GM23338 (cell line): ENCODE measurements around the gene TMEM135. TPM values are rescaled to one million over a fixed set of nuclear protein-coding genes. Genes with fewer than 3 reads are reported as not detected.

ENCODE experiments used
- ATAC-seq: fragments of 200-7000 bp; cut with Tn5 transposase; 3 replicates; pipeline ENCODE4 v1.9.1; 2020
- DNase-seq: peaks from one replicate; pipeline ENCODE4 v3.0.0-alpha.2; 2015; ENCODE audit warnings: low spot score
- H2AFZ ChIP-seq: fragments of 200-600 bp; sonication (generic); 2 replicates; pipeline ENCODE4 v1.8.0; 2016; ENCODE audit warnings: antibody characterized with exemption, mild to moderate bottlenecking, moderate library complexity
- H3F3A ChIP-seq: fragments of 200-600 bp; sonication (generic); replicated peaks from 2 replicates; pipeline ENCODE4 v1.8.0; 2017; ENCODE audit warnings: antibody characterized with exemption, mixed run types, low read depth
- H3K27ac ChIP-seq: fragments of 200-600 bp; sonication (generic); 2 replicates; pipeline ENCODE4 v1.6.1; 2016; ENCODE audit warnings: low read depth
- H3K27me3 ChIP-seq: fragments of 200-600 bp; sonication (generic); 2 replicates; pipeline ENCODE4 v1.8.0; 2016; ENCODE audit warnings: mild to moderate bottlenecking, mixed run types, moderate library complexity; ENCODE audit not compliant: insufficient read depth
- H3K36me3 ChIP-seq: fragments of 200-600 bp; sonication (generic); 2 replicates; pipeline ENCODE4 v1.8.0; 2016; ENCODE audit warnings: mild to moderate bottlenecking; ENCODE audit not compliant: insufficient read depth
- H3K4me1 ChIP-seq: fragments of 200-600 bp; sonication (generic); 2 replicates; pipeline ENCODE4 v1.8.0; 2016; ENCODE audit warnings: mild to moderate bottlenecking, moderate library complexity; ENCODE audit not compliant: insufficient read depth
- H3K4me2 ChIP-seq: fragments of 200-600 bp; sonication (generic); 2 replicates; pipeline ENCODE4 v1.7.1; 2017; ENCODE audit warnings: mixed run types
- H3K4me3 ChIP-seq: fragments of 200-600 bp; sonication (generic); 2 replicates; pipeline ENCODE4 v1.6.1; 2016; ENCODE audit warnings: mixed run types
- H3K79me2 ChIP-seq: fragments of 200-600 bp; sonication (generic); replicated peaks from 2 replicates; pipeline ENCODE4 v1.8.0; 2017; ENCODE audit warnings: mild to moderate bottlenecking; ENCODE audit not compliant: insufficient read depth
- H3K9me2 ChIP-seq: fragments of 200-600 bp; sonication (generic); 2 replicates; pipeline ENCODE4 v1.8.0; 2017; ENCODE audit not compliant: insufficient read depth
- H4K20me1 ChIP-seq: fragments of 200-600 bp; sonication (generic); replicated peaks from 2 replicates; pipeline ENCODE4 v1.8.0; 2017; ENCODE audit warnings: mild to moderate bottlenecking; ENCODE audit not compliant: insufficient read depth
- H3K27ac Mint-ChIP-seq: 2 replicates; pipeline ENCODE4 v1.8.0; 2020; ENCODE audit warnings: inconsistent platforms, mild to moderate bottlenecking, moderate library complexity, mixed read lengths
- H3K27me3 Mint-ChIP-seq: 3 replicates; pipeline ENCODE4 v1.8.0; 2022; ENCODE audit warnings: low read depth, mild to moderate bottlenecking, moderate library complexity, mixed read lengths, inconsistent platforms; ENCODE audit not compliant: insufficient read depth, poor library complexity
- H3K36me3 Mint-ChIP-seq: 3 replicates; pipeline ENCODE4 v1.8.0; 2021; ENCODE audit warnings: low read depth, mild to moderate bottlenecking, inconsistent platforms, moderate library complexity, mixed read lengths
- H3K4me1 Mint-ChIP-seq: 3 replicates; pipeline ENCODE4 v1.8.0; 2020; ENCODE audit warnings: mild to moderate bottlenecking, inconsistent platforms, mixed read lengths
- H3K4me3 Mint-ChIP-seq: 3 replicates; pipeline ENCODE4 v1.8.0; 2021; ENCODE audit warnings: moderate library complexity, mild to moderate bottlenecking, inconsistent platforms, mixed read lengths
- H3K9me3 Mint-ChIP-seq: 3 replicates; pipeline ENCODE4 v1.8.0; 2020; ENCODE audit warnings: moderate library complexity, mild to moderate bottlenecking, inconsistent platforms, mixed read lengths
- CREB1 ChIP-seq: fragments of 250-450 bp; sonication (Bioruptor Pico); IDR thresholded peaks from 2 replicates; pipeline ENCODE4 v1.5.0; 2020; ENCODE audit warnings: low read depth, mild to moderate bottlenecking, moderate library complexity
- EZH2 ChIP-seq: fragments of 200-600 bp; sonication (generic); IDR thresholded peaks from one replicate; pipeline ENCODE4 v1.8.0; 2017; ENCODE audit warnings: antibody characterized with exemption, mild to moderate bottlenecking, low read depth; ENCODE audit not compliant: unreplicated experiment
- JUNB ChIP-seq: IDR thresholded peaks from one replicate; pipeline ENCODE4 v1.6.1; 2016; ENCODE audit warnings: antibody characterized with exemption; ENCODE audit not compliant: unreplicated experiment
- NANOG ChIP-seq: IDR thresholded peaks from 2 replicates; pipeline ENCODE4 v1.6.1; 2016; ENCODE audit warnings: antibody characterized with exemption, borderline replicate concordance
- STAT1 ChIP-seq: IDR thresholded peaks from one replicate; pipeline ENCODE4 v1.6.1; 2016; ENCODE audit warnings: antibody characterized with exemption; ENCODE audit not compliant: unreplicated experiment
- ZNF331 ChIP-seq: fragments of 250-450 bp; sonication (Bioruptor Pico); IDR thresholded peaks from 2 replicates; pipeline ENCODE4 v1.5.0; 2020; ENCODE audit warnings: low read depth, mild to moderate bottlenecking, moderate library complexity
- polyA plus RNA-seq: library from polyadenylated mRNA; unstranded; fragments of >200 nt; fragmentation: Nextera tagmentation; extraction: Ambion mirVana; gene quantifications from 2 replicates; pipeline ENCODE4 v1.2.1, GENCODE V29; 2016
- total RNA-seq: library from RNA; depleted of rRNA; stranded (reverse); fragments of >200 nt; shearing (Covaris generic); gene quantifications from 2 replicates; pipeline ENCODE4 v1.2.3, GENCODE V29; 2014
- TF ChIP-seq, protein P1 (sequence below), 2 experiments: fragments of 200-600 bp in 1 of 2; sonication (generic) in 1 of 2; conservative IDR thresholded peaks; 2 replicates each; pipeline versions ENCODE4 v1.5.1 to v1.6.1; 2016 to 2017; ENCODE audit warnings: antibody characterized with exemption in 2 of 2, low read depth in 2 of 2, mild to moderate bottlenecking in 2 of 2, moderate library complexity in 1 of 2
- TF ChIP-seq, protein P2 (sequence below): IDR thresholded peaks from one replicate; pipeline ENCODE4 v1.6.1; 2018; ENCODE audit warnings: antibody characterized with exemption; ENCODE audit not compliant: unreplicated experiment
- TF ChIP-seq, protein P3 (sequence below): fragments of 250-450 bp; sonication (Bioruptor Pico); IDR thresholded peaks from 2 replicates; pipeline ENCODE4 v1.5.0; 2020; ENCODE audit warnings: mild to moderate bottlenecking, moderate library complexity

TMEM135 gene
- total and polyA plus RNA-seq, 2 experiments from 2014 or later = 23.4 to 49.9 TPM

DNA sequence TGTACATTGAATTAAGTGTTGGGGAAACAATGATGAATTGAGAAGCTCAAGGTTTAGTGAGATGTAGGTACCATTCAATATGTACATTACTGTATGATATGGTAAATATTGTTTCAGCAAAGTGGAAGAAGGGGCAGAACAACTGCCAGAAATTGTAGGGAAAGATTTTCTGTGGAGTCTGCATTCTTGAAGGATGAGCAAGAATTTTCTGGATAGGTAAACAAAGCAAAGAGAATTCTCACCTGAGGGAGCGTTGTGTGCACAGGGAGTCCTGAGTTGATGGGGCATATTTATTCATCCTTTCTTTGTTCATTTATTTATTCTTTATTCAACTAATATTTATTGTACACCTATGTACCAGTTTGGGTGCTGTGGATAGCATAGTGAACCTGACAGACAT, 83.2 kb downstream of the TMEM135 start:
- Mint-ChIP-seq H3K4me1 (peaks cover 10% of the 10 kb centered on the region), H3K36me3 (no peaks in the 10 kb centered on the region), H3K27ac (no peak overlapping the region), H3K4me3 (no peak overlapping the region), H3K27me3 (peaks cover 4% of the 10 kb centered on the region), H3K9me3 (no peaks in the 10 kb centered on the region)
- no peak overlapping the region for H3K4me3 ChIP-seq
- no peaks in the 10 kb centered on the region for H4K20me1 ChIP-seq
- H3K36me3 ChIP-seq = no peaks in the 10 kb centered on the region
- no peak for ATAC-seq
- no peaks in the 10 kb centered on the region for H3K27me3 ChIP-seq
- H3K4me1 ChIP-seq = peaks cover 6% of the 10 kb centered on the region; the same call in 1 of the 2 replicates
- H3K4me2 ChIP-seq = no peak overlapping the region
- H2AFZ ChIP-seq = no peak overlapping the region
- DNase-seq = no peak
- no peak overlapping the region for H3K27ac ChIP-seq
- H3K79me2 ChIP-seq = peaks cover 9% of the 10 kb centered on the region; the same call in 1 of the 2 replicates
- no peaks in the 10 kb centered on the region for H3K9me2 ChIP-seq
- TF ChIP-seq ZNF331 (CRISPR knock-in tag) (no peak), JUNB (no peak), STAT1 (no peak), CREB1 (no peak), NANOG (no peak), EZH2 (no peak)
- TF ChIP-seq, protein P1, sequence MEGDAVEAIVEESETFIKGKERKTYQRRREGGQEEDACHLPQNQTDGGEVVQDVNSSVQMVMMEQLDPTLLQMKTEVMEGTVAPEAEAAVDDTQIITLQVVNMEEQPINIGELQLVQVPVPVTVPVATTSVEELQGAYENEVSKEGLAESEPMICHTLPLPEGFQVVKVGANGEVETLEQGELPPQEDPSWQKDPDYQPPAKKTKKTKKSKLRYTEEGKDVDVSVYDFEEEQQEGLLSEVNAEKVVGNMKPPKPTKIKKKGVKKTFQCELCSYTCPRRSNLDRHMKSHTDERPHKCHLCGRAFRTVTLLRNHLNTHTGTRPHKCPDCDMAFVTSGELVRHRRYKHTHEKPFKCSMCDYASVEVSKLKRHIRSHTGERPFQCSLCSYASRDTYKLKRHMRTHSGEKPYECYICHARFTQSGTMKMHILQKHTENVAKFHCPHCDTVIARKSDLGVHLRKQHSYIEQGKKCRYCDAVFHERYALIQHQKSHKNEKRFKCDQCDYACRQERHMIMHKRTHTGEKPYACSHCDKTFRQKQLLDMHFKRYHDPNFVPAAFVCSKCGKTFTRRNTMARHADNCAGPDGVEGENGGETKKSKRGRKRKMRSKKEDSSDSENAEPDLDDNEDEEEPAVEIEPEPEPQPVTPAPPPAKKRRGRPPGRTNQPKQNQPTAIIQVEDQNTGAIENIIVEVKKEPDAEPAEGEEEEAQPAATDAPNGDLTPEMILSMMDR (conservative IDR thresholded peaks at IDR 0.05; ENCODE audit: low read depth in 2 of 2) = no peak
- TF ChIP-seq, protein P2, sequence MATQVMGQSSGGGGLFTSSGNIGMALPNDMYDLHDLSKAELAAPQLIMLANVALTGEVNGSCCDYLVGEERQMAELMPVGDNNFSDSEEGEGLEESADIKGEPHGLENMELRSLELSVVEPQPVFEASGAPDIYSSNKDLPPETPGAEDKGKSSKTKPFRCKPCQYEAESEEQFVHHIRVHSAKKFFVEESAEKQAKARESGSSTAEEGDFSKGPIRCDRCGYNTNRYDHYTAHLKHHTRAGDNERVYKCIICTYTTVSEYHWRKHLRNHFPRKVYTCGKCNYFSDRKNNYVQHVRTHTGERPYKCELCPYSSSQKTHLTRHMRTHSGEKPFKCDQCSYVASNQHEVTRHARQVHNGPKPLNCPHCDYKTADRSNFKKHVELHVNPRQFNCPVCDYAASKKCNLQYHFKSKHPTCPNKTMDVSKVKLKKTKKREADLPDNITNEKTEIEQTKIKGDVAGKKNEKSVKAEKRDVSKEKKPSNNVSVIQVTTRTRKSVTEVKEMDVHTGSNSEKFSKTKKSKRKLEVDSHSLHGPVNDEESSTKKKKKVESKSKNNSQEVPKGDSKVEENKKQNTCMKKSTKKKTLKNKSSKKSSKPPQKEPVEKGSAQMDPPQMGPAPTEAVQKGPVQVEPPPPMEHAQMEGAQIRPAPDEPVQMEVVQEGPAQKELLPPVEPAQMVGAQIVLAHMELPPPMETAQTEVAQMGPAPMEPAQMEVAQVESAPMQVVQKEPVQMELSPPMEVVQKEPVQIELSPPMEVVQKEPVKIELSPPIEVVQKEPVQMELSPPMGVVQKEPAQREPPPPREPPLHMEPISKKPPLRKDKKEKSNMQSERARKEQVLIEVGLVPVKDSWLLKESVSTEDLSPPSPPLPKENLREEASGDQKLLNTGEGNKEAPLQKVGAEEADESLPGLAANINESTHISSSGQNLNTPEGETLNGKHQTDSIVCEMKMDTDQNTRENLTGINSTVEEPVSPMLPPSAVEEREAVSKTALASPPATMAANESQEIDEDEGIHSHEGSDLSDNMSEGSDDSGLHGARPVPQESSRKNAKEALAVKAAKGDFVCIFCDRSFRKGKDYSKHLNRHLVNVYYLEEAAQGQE = no peak
- TF ChIP-seq, protein P3, sequence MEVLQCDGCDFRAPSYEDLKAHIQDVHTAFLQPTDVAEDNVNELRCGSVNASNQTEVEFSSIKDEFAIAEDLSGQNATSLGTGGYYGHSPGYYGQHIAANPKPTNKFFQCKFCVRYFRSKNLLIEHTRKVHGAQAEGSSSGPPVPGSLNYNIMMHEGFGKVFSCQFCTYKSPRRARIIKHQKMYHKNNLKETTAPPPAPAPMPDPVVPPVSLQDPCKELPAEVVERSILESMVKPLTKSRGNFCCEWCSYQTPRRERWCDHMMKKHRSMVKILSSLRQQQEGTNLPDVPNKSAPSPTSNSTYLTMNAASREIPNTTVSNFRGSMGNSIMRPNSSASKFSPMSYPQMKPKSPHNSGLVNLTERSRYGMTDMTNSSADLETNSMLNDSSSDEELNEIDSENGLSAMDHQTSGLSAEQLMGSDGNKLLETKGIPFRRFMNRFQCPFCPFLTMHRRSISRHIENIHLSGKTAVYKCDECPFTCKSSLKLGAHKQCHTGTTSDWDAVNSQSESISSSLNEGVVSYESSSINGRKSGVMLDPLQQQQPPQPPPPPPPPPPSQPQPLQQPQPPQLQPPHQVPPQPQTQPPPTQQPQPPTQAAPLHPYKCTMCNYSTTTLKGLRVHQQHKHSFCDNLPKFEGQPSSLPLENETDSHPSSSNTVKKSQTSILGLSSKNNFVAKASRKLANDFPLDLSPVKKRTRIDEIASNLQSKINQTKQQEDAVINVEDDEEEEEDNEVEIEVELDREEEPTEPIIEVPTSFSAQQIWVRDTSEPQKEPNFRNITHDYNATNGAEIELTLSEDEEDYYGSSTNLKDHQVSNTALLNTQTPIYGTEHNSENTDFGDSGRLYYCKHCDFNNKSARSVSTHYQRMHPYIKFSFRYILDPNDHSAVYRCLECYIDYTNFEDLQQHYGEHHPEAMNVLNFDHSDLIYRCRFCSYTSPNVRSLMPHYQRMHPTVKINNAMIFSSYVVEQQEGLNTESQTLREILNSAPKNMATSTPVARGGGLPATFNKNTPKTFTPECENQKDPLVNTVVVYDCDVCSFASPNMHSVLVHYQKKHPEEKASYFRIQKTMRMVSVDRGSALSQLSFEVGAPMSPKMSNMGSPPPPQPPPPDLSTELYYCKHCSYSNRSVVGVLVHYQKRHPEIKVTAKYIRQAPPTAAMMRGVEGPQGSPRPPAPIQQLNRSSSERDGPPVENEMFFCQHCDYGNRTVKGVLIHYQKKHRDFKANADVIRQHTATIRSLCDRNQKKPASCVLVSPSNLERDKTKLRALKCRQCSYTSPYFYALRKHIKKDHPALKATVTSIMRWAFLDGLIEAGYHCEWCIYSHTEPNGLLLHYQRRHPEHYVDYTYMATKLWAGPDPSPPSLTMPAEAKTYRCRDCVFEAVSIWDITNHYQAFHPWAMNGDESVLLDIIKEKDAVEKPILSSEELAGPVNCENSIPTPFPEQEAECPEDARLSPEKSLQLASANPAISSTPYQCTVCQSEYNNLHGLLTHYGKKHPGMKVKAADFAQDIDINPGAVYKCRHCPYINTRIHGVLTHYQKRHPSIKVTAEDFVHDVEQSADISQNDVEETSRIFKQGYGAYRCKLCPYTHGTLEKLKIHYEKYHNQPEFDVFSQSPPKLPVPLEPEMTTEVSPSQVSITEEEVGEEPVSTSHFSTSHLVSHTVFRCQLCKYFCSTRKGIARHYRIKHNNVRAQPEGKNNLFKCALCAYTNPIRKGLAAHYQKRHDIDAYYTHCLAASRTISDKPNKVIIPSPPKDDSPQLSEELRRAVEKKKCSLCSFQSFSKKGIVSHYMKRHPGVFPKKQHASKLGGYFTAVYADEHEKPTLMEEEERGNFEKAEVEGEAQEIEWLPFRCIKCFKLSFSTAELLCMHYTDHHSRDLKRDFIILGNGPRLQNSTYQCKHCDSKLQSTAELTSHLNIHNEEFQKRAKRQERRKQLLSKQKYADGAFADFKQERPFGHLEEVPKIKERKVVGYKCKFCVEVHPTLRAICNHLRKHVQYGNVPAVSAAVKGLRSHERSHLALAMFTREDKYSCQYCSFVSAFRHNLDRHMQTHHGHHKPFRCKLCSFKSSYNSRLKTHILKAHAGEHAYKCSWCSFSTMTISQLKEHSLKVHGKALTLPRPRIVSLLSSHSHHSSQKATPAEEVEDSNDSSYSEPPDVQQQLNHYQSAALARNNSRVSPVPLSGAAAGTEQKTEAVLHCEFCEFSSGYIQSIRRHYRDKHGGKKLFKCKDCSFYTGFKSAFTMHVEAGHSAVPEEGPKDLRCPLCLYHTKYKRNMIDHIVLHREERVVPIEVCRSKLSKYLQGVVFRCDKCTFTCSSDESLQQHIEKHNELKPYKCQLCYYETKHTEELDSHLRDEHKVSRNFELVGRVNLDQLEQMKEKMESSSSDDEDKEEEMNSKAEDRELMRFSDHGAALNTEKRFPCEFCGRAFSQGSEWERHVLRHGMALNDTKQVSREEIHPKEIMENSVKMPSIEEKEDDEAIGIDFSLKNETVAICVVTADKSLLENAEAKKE (CRISPR knock-in tag) = no peak
- H3F3A ChIP-seq = no peaks in the 10 kb centered on the region; the same call in 1 of the 2 replicates
